ENCODE data around the gene OPHN1.
"Not testable (repeated sequence)": the region's sequence is repeated elsewhere in the genome, so short reads cannot be mapped to it uniquely, and the experiment has no call there.

Gene OPHN1

DNA sequence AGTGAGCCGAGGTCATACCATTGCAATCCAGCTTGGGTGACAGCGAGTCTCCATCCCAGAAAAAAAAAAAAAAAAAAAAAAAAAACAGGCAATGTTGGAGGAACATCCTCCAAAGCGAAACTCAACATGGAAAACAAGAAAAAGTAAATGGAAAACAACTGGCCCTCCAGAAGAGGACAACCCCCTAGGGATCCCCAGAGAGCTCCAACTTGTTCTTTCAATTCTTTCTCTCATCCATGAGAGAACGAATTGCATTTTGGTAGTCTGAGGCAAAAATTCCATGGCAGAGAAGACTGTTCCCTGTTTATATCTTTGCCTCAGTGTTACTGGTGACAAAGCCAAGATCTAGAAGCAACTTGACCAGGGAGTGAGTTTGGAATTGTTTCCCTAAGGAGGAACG is 49.8 kb downstream of the OPHN1 start:
- H3K9ac ChIP-seq (ENCODE audit: low read length): no peak overlapping the region
- H3K27me3 ChIP-seq (ENCODE audit: control insufficient read depth, insufficient read depth, low read length): no peaks in the 10 kb centered on the region
- no peaks in the 10 kb centered on the region for H3K36me3 ChIP-seq (ENCODE audit: control insufficient read depth, insufficient read depth, low read length)
- no peaks in the 10 kb centered on the region for H3K4me1 ChIP-seq (ENCODE audit: control insufficient read depth, insufficient read depth, low read length)
- no peak overlapping the region for H3K4me3 ChIP-seq (ENCODE audit: low read length)
- H3K27ac ChIP-seq (ENCODE audit: low read depth, low read length): no peak overlapping the region

DNA sequence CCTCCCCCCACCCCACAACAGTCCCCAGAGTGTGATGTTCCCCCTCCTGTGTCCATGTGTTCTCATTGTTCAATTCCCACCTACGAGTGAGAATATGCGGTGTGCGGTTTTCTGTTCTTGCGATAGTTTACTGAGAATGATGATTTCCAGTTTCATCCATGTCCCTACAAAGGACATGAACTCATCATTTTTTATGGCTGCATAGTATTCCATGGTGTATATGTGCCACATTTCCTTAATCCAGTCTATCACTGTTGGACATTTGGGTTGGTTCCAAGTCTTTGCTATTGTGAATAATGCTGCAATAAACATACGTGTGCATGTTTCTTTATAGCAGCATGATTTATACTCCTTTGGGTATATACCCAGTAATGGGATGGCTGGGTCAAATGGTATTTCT is 55.7 kb downstream of the OPHN1 start:
- not testable (repeated sequence) for H3K4me3 ChIP-seq (ENCODE audit: low read length); H3K4me1 ChIP-seq (ENCODE audit: control insufficient read depth, insufficient read depth, low read length)

GRCh38 chrX:68376373-68376772 is 56.9 kb downstream of the OPHN1 start:
- Histone ChIP-seq H3K27me3 (ENCODE audit: control insufficient read depth, insufficient read depth, low read length) (no peaks in the 10 kb centered on the region), H3K4me1 (ENCODE audit: control insufficient read depth, insufficient read depth, low read length) (no peaks in the 10 kb centered on the region), H3K4me3 (ENCODE audit: low read length) (no peak overlapping the region), H3K9ac (ENCODE audit: low read length) (no peak overlapping the region), H3K36me3 (ENCODE audit: control insufficient read depth, insufficient read depth, low read length) (no peaks in the 10 kb centered on the region), H3K27ac (ENCODE audit: low read depth, low read length) (no peak overlapping the region)

More for the DNA sequence above, 55.7 kb downstream of the OPHN1 start:
- not testable (repeated sequence) for H3K27ac ChIP-seq (ENCODE audit: low read depth, low read length); H3K27me3 ChIP-seq (ENCODE audit: control insufficient read depth, insufficient read depth, low read length); H3K9ac ChIP-seq (ENCODE audit: low read length); H3K36me3 ChIP-seq (ENCODE audit: control insufficient read depth, insufficient read depth, low read length)

GRCh38 chrX:68375803-68376202 is 57.5 kb downstream of the OPHN1 start:
- Histone ChIP-seq H3K4me1 (ENCODE audit: control insufficient read depth, insufficient read depth, low read length) (no peaks in the 10 kb centered on the region), H3K27ac (ENCODE audit: low read depth, low read length) (no peak overlapping the region), H3K4me3 (ENCODE audit: low read length) (no peak overlapping the region), H3K36me3 (ENCODE audit: control insufficient read depth, insufficient read depth, low read length) (no peaks in the 10 kb centered on the region), H3K9ac (ENCODE audit: low read length) (no peak overlapping the region), H3K27me3 (ENCODE audit: control insufficient read depth, insufficient read depth, low read length) (no peaks in the 10 kb centered on the region)

GRCh38 chrX:68372665-68373064 is 60.6 kb downstream of the OPHN1 start:
- Histone ChIP-seq H3K4me3 (ENCODE audit: low read length) (no peak overlapping the region), H3K27me3 (ENCODE audit: control insufficient read depth, insufficient read depth, low read length) (no peaks in the 10 kb centered on the region), H3K27ac (ENCODE audit: low read depth, low read length) (no peak overlapping the region), H3K9ac (ENCODE audit: low read length) (no peak overlapping the region), H3K4me1 (ENCODE audit: control insufficient read depth, insufficient read depth, low read length) (no peaks in the 10 kb centered on the region), H3K36me3 (ENCODE audit: control insufficient read depth, insufficient read depth, low read length) (no peaks in the 10 kb centered on the region)

DNA sequence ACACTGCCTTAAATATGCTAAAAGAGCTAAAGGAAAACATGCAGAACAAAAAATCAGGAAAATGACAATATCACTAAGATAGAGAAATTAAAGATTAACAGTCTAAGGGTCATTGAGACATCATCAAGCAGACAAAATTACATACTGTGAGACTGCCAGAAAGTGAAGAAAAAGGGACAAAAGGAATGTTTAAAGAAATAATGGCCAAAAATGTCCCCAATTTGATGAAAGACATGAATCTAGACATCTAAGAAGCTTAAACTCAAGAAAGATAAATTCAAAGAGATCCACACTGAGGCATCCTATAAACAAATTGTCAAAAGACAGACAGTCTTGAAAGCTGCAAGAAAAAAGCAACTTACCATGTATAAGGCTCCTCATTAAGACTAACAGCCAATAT is 63.7 kb downstream of the OPHN1 start:
- no peaks in the 10 kb centered on the region for H3K4me1 ChIP-seq (ENCODE audit: control insufficient read depth, insufficient read depth, low read length)
- H3K36me3 ChIP-seq (ENCODE audit: control insufficient read depth, insufficient read depth, low read length): no peaks in the 10 kb centered on the region
- H3K9ac ChIP-seq (ENCODE audit: low read length): no peak overlapping the region
- H3K27me3 ChIP-seq (ENCODE audit: control insufficient read depth, insufficient read depth, low read length): no peaks in the 10 kb centered on the region
- no peak overlapping the region for H3K27ac ChIP-seq (ENCODE audit: low read depth, low read length)
- no peak overlapping the region for H3K4me3 ChIP-seq (ENCODE audit: low read length)

- Histone ChIP-seq H3K9ac (ENCODE audit: low read length) (no peak overlapping the region), H3K27ac (ENCODE audit: low read depth, low read length) (no peak overlapping the region)
Observed at GRCh38 chrX:68365341-68365740, 68.0 kb downstream of the OPHN1 start.

GRCh38 chrX:68363984-68364383 is 69.3 kb downstream of the OPHN1 start:
- H3K27me3 ChIP-seq (ENCODE audit: control insufficient read depth, insufficient read depth, low read length): no peaks in the 10 kb centered on the region
- H3K4me3 ChIP-seq (ENCODE audit: low read length): no peak overlapping the region
- no peaks in the 10 kb centered on the region for H3K4me1 ChIP-seq (ENCODE audit: control insufficient read depth, insufficient read depth, low read length)
- no peak overlapping the region for H3K27ac ChIP-seq (ENCODE audit: low read depth, low read length)
- H3K9ac ChIP-seq (ENCODE audit: low read length): no peak overlapping the region
- H3K36me3 ChIP-seq (ENCODE audit: control insufficient read depth, insufficient read depth, low read length): no peaks in the 10 kb centered on the region

More at GRCh38 chrX:68365341-68365740, 68.0 kb downstream of the OPHN1 start:
- no peaks in the 10 kb centered on the region for H3K4me1 ChIP-seq (ENCODE audit: control insufficient read depth, insufficient read depth, low read length)
- no peaks in the 10 kb centered on the region for H3K36me3 ChIP-seq (ENCODE audit: control insufficient read depth, insufficient read depth, low read length)
- H3K4me3 ChIP-seq (ENCODE audit: low read length): no peak overlapping the region
- H3K27me3 ChIP-seq (ENCODE audit: control insufficient read depth, insufficient read depth, low read length): no peaks in the 10 kb centered on the region

GRCh38 chrX:68358679-68359078 is 74.6 kb downstream of the OPHN1 start:
- Histone ChIP-seq H3K9ac (ENCODE audit: low read length) (no peak overlapping the region), H3K36me3 (ENCODE audit: control insufficient read depth, insufficient read depth, low read length) (no peaks in the 10 kb centered on the region), H3K4me1 (ENCODE audit: control insufficient read depth, insufficient read depth, low read length) (no peaks in the 10 kb centered on the region), H3K27me3 (ENCODE audit: control insufficient read depth, insufficient read depth, low read length) (no peaks in the 10 kb centered on the region), H3K4me3 (ENCODE audit: low read length) (no peak overlapping the region), H3K27ac (ENCODE audit: low read depth, low read length) (no peak overlapping the region)

DNA sequence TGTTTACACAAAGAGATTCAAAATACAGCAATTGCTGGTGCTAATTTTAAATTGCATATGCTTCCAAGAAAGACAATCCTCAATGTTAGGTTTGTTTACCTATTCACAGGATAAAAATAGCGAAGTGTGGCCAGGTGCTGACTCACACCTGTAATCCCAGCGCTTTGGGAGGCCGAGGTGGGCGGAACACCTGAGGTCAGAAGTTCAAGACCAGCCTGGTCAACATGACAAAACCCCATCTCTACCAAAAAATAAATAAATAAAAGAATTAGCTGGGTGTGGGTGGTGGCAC is 77.7 kb downstream of the OPHN1 start:
- Histone ChIP-seq H3K27ac (ENCODE audit: low read depth, low read length) (no peak overlapping the region), H3K9ac (ENCODE audit: low read length) (no peak overlapping the region), H3K36me3 (ENCODE audit: control insufficient read depth, insufficient read depth, low read length) (no peaks in the 10 kb centered on the region), H3K27me3 (ENCODE audit: control insufficient read depth, insufficient read depth, low read length) (no peaks in the 10 kb centered on the region), H3K4me3 (ENCODE audit: low read length) (no peak overlapping the region), H3K4me1 (ENCODE audit: control insufficient read depth, insufficient read depth, low read length) (no peaks in the 10 kb centered on the region)

GRCh38 chrX:68354879-68355628 is 78.2 kb downstream of the OPHN1 start:
- H3K27me3 ChIP-seq (ENCODE audit: control insufficient read depth, insufficient read depth, low read length): no peaks in the 10 kb centered on the region
- H3K9ac ChIP-seq (ENCODE audit: low read length): no peak overlapping the region
- no peaks in the 10 kb centered on the region for H3K4me1 ChIP-seq (ENCODE audit: control insufficient read depth, insufficient read depth, low read length)
- no peaks in the 10 kb centered on the region for H3K36me3 ChIP-seq (ENCODE audit: control insufficient read depth, insufficient read depth, low read length)
- no peak overlapping the region for H3K4me3 ChIP-seq (ENCODE audit: low read length)
- no peak overlapping the region for H3K27ac ChIP-seq (ENCODE audit: low read depth, low read length)

- Histone ChIP-seq H3K4me3 (ENCODE audit: low read length) (no peak overlapping the region), H3K27me3 (ENCODE audit: control insufficient read depth, insufficient read depth, low read length) (no peaks in the 10 kb centered on the region), H3K27ac (ENCODE audit: low read depth, low read length) (no peak overlapping the region), H3K4me1 (ENCODE audit: control insufficient read depth, insufficient read depth, low read length) (no peaks in the 10 kb centered on the region), H3K9ac (ENCODE audit: low read length) (no peak overlapping the region), H3K36me3 (ENCODE audit: control insufficient read depth, insufficient read depth, low read length) (no peaks in the 10 kb centered on the region)
Observed at GRCh38 chrX:68345025-68345424, 88.3 kb downstream of the OPHN1 start.

DNA sequence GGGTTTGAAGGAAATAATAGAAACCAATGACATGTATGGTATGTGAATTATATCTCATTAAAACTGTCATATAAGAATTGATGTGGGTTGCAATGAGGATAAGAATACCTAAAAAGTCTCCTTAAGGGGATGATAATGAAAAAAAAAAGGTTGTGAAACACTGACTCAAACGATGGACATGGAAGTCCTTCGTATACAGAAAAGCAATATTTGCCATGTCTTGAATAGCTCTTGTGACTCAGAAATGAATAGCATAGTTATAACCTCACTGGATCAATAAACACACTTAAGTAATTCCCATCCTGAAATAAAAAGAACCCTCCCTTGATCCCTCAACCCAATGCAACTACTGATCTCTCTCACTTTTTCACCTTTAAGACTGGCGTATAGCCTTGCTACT is 89.7 kb downstream of the OPHN1 start:
- H3K4me3 ChIP-seq (ENCODE audit: low read length): no peak overlapping the region
- H3K27ac ChIP-seq (ENCODE audit: low read depth, low read length): no peak overlapping the region
- H3K27me3 ChIP-seq (ENCODE audit: control insufficient read depth, insufficient read depth, low read length): no peaks in the 10 kb centered on the region
- no peak overlapping the region for H3K9ac ChIP-seq (ENCODE audit: low read length)
- H3K36me3 ChIP-seq (ENCODE audit: control insufficient read depth, insufficient read depth, low read length): no peaks in the 10 kb centered on the region
- no peaks in the 10 kb centered on the region for H3K4me1 ChIP-seq (ENCODE audit: control insufficient read depth, insufficient read depth, low read length)

Data from rectal smooth muscle tissue (tissue), 1 donor.